ENCODE results near the gene TMEM238. TPM values are rescaled to one million over a fixed set of nuclear protein-coding genes. Genes with fewer than 3 reads are reported as not detected.
A peak's percentile ranks its signal among the peaks of the same experiment; 100 is the strongest.

The TMEM238 gene
- total and polyA plus RNA-seq, 9 of the 15 experiments (the other 6 are each of a cell fraction or from before 2014, with no cell fraction given): 0.18 to 5.1 (median 1.3) TPM; not detected in 4

GRCh38 chr19:55353803-55354697 is 30.0 kb downstream of the TMEM238 start (continued):
- TF ChIP-seq PHF20 (IDR thresholded peaks at IDR 0.05; ENCODE audit: partially characterized antibody) (no peak), ATF1 (CRISPR knock-in tag; IDR thresholded peaks at IDR 0.05) (no peak), ATF1 (tag; IDR thresholded peaks at IDR 0.05) (no peak), TBL1XR1 (IDR thresholded peaks at IDR 0.05; ENCODE audit: low read length in 2 of 2) (no peak), LCOR (CRISPR knock-in tag; IDR thresholded peaks at IDR 0.05) (no peak), VEZF1 (CRISPR knock-in tag; IDR thresholded peaks at IDR 0.05) (peak; percentile 62), L3MBTL2 (IDR thresholded peaks at IDR 0.05) (0 out of 2 replicates have a peak, but pooled peaks have one; percentile 48), NCOA6 (IDR thresholded peaks at IDR 0.05) (peak; percentile 80), ARID1B (IDR thresholded peaks at IDR 0.05) (no peak), SMARCC2 (IDR thresholded peaks at IDR 0.05; ENCODE audit: low read depth) (no peak), PHF8 (IDR thresholded peaks at IDR 0.05; ENCODE audit: borderline replicate concordance, low read length) (peak; percentile 22; the same call in 1 of the 2 replicates), CHD1 (IDR thresholded peaks at IDR 0.05; ENCODE audit: low read length) (no peak), ZBTB17 (CRISPR knock-in tag; IDR thresholded peaks at IDR 0.05) (no peak)
- TF ChIP-seq, protein P1, sequence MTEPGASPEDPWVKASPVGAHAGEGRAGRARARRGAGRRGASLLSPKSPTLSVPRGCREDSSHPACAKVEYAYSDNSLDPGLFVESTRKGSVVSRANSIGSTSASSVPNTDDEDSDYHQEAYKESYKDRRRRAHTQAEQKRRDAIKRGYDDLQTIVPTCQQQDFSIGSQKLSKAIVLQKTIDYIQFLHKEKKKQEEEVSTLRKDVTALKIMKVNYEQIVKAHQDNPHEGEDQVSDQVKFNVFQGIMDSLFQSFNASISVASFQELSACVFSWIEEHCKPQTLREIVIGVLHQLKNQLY (CRISPR knock-in tag; conservative IDR thresholded peaks at IDR 0.05): no peak
- TF ChIP-seq, protein P2, sequence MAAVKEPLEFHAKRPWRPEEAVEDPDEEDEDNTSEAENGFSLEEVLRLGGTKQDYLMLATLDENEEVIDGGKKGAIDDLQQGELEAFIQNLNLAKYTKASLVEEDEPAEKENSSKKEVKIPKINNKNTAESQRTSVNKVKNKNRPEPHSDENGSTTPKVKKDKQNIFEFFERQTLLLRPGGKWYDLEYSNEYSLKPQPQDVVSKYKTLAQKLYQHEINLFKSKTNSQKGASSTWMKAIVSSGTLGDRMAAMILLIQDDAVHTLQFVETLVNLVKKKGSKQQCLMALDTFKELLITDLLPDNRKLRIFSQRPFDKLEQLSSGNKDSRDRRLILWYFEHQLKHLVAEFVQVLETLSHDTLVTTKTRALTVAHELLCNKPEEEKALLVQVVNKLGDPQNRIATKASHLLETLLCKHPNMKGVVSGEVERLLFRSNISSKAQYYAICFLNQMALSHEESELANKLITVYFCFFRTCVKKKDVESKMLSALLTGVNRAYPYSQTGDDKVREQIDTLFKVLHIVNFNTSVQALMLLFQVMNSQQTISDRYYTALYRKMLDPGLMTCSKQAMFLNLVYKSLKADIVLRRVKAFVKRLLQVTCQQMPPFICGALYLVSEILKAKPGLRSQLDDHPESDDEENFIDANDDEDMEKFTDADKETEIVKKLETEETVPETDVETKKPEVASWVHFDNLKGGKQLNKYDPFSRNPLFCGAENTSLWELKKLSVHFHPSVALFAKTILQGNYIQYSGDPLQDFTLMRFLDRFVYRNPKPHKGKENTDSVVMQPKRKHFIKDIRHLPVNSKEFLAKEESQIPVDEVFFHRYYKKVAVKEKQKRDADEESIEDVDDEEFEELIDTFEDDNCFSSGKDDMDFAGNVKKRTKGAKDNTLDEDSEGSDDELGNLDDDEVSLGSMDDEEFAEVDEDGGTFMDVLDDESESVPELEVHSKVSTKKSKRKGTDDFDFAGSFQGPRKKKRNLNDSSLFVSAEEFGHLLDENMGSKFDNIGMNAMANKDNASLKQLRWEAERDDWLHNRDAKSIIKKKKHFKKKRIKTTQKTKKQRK (IDR thresholded peaks at IDR 0.05; ENCODE audit: borderline replicate concordance, low read depth, low read length): no peak
- TF ChIP-seq, protein P3, sequence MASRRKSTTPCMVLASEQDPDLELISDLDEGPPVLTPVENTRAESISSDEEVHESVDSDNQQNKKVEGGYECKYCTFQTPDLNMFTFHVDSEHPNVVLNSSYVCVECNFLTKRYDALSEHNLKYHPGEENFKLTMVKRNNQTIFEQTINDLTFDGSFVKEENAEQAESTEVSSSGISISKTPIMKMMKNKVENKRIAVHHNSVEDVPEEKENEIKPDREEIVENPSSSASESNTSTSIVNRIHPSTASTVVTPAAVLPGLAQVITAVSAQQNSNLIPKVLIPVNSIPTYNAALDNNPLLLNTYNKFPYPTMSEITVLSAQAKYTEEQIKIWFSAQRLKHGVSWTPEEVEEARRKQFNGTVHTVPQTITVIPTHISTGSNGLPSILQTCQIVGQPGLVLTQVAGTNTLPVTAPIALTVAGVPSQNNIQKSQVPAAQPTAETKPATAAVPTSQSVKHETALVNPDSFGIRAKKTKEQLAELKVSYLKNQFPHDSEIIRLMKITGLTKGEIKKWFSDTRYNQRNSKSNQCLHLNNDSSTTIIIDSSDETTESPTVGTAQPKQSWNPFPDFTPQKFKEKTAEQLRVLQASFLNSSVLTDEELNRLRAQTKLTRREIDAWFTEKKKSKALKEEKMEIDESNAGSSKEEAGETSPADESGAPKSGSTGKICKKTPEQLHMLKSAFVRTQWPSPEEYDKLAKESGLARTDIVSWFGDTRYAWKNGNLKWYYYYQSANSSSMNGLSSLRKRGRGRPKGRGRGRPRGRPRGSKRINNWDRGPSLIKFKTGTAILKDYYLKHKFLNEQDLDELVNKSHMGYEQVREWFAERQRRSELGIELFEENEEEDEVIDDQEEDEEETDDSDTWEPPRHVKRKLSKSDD (conservative IDR thresholded peaks at IDR 0.05; ENCODE audit: low read length): no peak
- TF ChIP-seq, protein P4, sequence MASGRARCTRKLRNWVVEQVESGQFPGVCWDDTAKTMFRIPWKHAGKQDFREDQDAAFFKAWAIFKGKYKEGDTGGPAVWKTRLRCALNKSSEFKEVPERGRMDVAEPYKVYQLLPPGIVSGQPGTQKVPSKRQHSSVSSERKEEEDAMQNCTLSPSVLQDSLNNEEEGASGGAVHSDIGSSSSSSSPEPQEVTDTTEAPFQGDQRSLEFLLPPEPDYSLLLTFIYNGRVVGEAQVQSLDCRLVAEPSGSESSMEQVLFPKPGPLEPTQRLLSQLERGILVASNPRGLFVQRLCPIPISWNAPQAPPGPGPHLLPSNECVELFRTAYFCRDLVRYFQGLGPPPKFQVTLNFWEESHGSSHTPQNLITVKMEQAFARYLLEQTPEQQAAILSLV (tag; IDR thresholded peaks at IDR 0.05): no peak

All from K562 (cell line).